MM.1S (cell line): ENCODE results near the gene ZNF438.

Experiments
- DNase-seq: peaks from one replicate; pipeline ENCODE4 v3.0.0-alpha.2; 2015
- H2AFZ ChIP-seq: fragments of 300-600 bp; sonication (generic); 2 replicates; pipeline ENCODE4 v1.6.0; 2016; ENCODE audit warnings: antibody characterized with exemption, low read length
- H3F3A ChIP-seq: fragments of 300-600 bp; sonication (generic); 2 replicates; pipeline ENCODE4 v1.6.1; 2016; ENCODE audit warnings: mild to moderate bottlenecking, antibody characterized with exemption, low read length, moderate library complexity, mixed read lengths; ENCODE audit not compliant: insufficient read depth
- H3K27ac ChIP-seq: fragments of 300-600 bp; sonication (generic); 2 replicates; pipeline ENCODE4 v1.5.1; 2016; ENCODE audit warnings: mild to moderate bottlenecking, low read length
- H3K27me3 ChIP-seq: fragments of 300-600 bp; sonication (generic); replicated peaks from 2 replicates; pipeline ENCODE4 v1.6.0; 2016; ENCODE audit warnings: low read length; ENCODE audit not compliant: insufficient read depth
- H3K36me3 ChIP-seq: fragments of 300-600 bp; sonication (generic); replicated peaks from 2 replicates; pipeline ENCODE4 v1.6.1; 2016; ENCODE audit warnings: mild to moderate bottlenecking, low read length, mixed read lengths; ENCODE audit not compliant: insufficient read depth
- H3K4me1 ChIP-seq: fragments of 300-600 bp; sonication (generic); 2 replicates; pipeline ENCODE4 v1.6.1; 2016; ENCODE audit warnings: low read length, mixed read lengths
- H3K4me2 ChIP-seq: fragments of 300-600 bp; sonication (generic); 2 replicates; pipeline ENCODE4 v1.6.0; 2016; ENCODE audit warnings: low read depth, low read length
- H3K4me3 ChIP-seq: fragments of 300-600 bp; sonication (generic); 2 replicates; pipeline ENCODE4 v1.5.1; 2016; ENCODE audit warnings: low read length, mixed read lengths
- H3K79me2 ChIP-seq: fragments of 300-600 bp; sonication (generic); 2 replicates; pipeline ENCODE4 v1.6.1; 2016; ENCODE audit warnings: mixed run types, low read length, mixed read lengths
- H3K9ac ChIP-seq: fragments of 300-600 bp; sonication (generic); 2 replicates; pipeline ENCODE4 v1.6.1; 2016; ENCODE audit warnings: low read length, mixed read lengths
- H3K9me2 ChIP-seq: fragments of 300-600 bp; sonication (generic); replicated peaks from 2 replicates; pipeline ENCODE4 v1.6.1; 2016; ENCODE audit warnings: mild to moderate bottlenecking, low read length, mixed read lengths; ENCODE audit not compliant: insufficient read depth
- H3K9me3 ChIP-seq: fragments of 300-600 bp; sonication (generic); replicated peaks from 2 replicates; pipeline ENCODE4 v1.6.1; 2016; ENCODE audit warnings: mild to moderate bottlenecking, low read length, mixed read lengths; ENCODE audit not compliant: insufficient read depth
- H4K20me1 ChIP-seq: fragments of 300-600 bp; sonication (generic); 2 replicates; pipeline ENCODE4 v1.6.1; 2016; ENCODE audit warnings: mild to moderate bottlenecking, low read length, moderate library complexity, mixed read lengths; ENCODE audit not compliant: insufficient read depth
- EZH2 ChIP-seq: fragments of 300-600 bp; sonication (generic); optimal IDR thresholded peaks from 2 replicates; pipeline ENCODE3; 2017; ENCODE audit warnings: low read depth, mild to moderate bottlenecking, antibody characterized with exemption, low read length, mixed read lengths
- EZH2phosphoT487 ChIP-seq: fragments of 300-600 bp; sonication (generic); IDR thresholded peaks from 2 replicates; pipeline ENCODE4 v1.6.1; 2018; ENCODE audit warnings: antibody characterized with exemption, low read length
- TF ChIP-seq, protein P1 (sequence below): fragments of 300-600 bp; sonication (generic); IDR thresholded peaks from 2 replicates; pipeline ENCODE4 v1.5.1; 2016; ENCODE audit warnings: antibody characterized with exemption, low read length, mixed read lengths

Gene ZNF438

DNA sequence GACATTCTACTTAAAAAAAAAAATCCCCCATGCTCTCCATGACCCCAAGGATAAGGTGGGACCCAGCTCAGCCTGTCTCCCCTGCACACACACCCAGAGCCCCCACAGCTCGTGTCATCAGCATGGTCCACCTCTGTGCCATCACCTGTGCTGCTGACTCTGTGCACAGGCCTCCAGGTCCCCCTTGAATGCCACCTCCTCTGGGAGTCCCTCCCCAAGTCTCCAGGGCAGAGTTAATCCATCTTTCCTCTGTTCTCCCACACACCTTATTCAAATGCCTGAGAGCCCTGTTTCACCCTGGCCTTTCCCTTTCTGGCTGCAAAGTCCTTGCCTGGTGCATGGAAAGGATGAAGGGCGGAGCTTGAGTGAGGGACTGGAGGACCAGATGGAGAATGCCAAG is 208.0 kb downstream of the ZNF438 start:
- Histone ChIP-seq H3K9ac (no peak overlapping the region), H3K27ac (no peak overlapping the region), H3K4me3 (no peak overlapping the region), H3K4me1 (no peaks in the 10 kb centered on the region), H3K27me3 (no peaks in the 10 kb centered on the region), H4K20me1 (no peaks in the 10 kb centered on the region), H3K36me3 (no peaks in the 10 kb centered on the region), H3K4me2 (no peak overlapping the region), H3K9me2 (no peaks in the 10 kb centered on the region), H3F3A (no peaks in the 10 kb centered on the region), H3K79me2 (no peaks in the 10 kb centered on the region), H3K9me3 (no peaks in the 10 kb centered on the region), H2AFZ (no peak overlapping the region)
- TF ChIP-seq EZH2: no peak
- TF ChIP-seq, protein P1, sequence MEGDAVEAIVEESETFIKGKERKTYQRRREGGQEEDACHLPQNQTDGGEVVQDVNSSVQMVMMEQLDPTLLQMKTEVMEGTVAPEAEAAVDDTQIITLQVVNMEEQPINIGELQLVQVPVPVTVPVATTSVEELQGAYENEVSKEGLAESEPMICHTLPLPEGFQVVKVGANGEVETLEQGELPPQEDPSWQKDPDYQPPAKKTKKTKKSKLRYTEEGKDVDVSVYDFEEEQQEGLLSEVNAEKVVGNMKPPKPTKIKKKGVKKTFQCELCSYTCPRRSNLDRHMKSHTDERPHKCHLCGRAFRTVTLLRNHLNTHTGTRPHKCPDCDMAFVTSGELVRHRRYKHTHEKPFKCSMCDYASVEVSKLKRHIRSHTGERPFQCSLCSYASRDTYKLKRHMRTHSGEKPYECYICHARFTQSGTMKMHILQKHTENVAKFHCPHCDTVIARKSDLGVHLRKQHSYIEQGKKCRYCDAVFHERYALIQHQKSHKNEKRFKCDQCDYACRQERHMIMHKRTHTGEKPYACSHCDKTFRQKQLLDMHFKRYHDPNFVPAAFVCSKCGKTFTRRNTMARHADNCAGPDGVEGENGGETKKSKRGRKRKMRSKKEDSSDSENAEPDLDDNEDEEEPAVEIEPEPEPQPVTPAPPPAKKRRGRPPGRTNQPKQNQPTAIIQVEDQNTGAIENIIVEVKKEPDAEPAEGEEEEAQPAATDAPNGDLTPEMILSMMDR: no peak
- no peak for TF ChIP-seq EZH2phosphoT487
- no peak for DNase-seq

DNA sequence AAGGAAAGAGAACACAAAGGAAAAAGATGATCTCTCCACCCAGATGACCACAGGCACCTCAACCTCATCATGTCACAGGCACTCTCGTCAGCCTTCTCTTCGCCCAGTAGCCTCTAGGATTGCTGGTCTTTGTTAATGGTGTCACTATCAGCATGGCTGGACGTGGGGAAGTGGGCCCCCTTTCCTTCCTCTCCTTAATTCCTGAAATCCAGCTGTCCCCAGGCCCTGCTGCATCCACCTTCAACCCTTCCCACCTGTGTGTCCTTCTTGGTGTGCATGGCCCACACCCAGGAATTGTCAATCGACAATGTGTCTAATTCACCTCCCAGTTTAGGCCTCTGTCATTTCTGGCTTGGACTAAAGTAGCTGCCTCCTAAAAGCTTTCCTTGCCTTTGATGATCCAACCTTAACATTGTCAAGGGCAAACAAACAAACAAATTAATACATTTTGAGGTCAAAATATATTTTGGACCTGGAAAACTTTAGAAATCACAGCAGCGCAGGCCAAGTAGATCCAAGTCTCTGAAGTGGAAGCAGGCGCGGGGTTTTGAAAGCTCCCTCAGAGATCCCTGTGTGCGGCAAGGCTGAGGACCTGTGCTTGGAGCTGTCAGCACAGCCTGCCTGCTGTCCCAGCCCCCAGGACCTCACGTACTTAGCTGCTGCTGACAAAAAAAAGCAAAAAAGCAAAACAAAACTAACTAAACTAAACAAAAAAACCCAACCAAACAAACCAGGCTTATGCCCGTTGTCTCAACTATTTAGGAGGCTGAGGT is 208.8 kb downstream of the ZNF438 start:
- TF ChIP-seq EZH2: no peak
- TF ChIP-seq EZH2phosphoT487: no peak
- TF ChIP-seq, protein P1: no peak
- Histone ChIP-seq H3K9me2 (no peaks in the 10 kb centered on the region), H3K27ac (no peak overlapping the region), H4K20me1 (no peaks in the 10 kb centered on the region), H3K4me1 (no peaks in the 10 kb centered on the region), H3K4me2 (no peak overlapping the region), H3K4me3 (no peak overlapping the region), H3K27me3 (no peaks in the 10 kb centered on the region), H3K9ac (no peak overlapping the region), H3K9me3 (no peaks in the 10 kb centered on the region), H3K36me3 (no peaks in the 10 kb centered on the region), H3K79me2 (no peaks in the 10 kb centered on the region), H3F3A (no peaks in the 10 kb centered on the region), H2AFZ (no peak overlapping the region)
- no peak for DNase-seq

DNA sequence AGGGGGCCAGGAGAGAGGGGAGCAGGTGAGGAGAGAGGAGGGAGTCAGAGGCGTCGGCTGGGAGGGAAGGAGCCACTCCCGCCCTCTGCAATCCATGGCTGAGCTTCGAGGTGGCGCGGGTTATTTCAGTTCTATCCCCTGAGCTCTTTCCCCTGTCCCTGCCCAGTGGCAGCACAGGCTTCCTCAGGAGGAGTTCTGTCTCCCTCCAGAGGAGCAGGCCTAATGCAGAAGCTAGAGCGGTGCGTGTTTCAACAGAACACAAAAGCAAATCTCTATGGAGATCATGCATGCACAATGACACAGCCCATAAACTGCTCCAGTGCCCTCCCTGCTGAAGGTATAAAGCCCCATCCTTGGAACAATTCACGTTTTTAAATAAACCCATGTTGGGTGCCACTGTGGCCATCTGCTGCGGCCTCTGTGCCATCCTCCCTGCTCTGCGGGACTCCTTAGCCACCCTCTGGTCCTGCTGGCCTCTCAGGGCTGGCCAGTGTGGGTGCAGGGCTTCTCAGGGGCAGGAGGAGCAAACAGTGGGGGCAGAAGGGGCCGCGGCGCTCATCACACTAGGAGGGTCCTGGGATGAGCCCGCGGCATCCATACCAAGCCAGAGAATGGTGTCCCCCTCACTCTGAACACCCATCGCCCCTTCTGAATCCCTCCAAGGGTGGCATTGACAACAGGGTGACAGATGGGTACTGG is 209.5 kb downstream of the ZNF438 start:
- DNase-seq: no peak
- Histone ChIP-seq H2AFZ (no peak overlapping the region), H3K4me3 (no peak overlapping the region), H3K4me1 (no peaks in the 10 kb centered on the region), H3K36me3 (no peaks in the 10 kb centered on the region), H3F3A (no peaks in the 10 kb centered on the region), H3K9me3 (no peaks in the 10 kb centered on the region), H3K4me2 (no peak overlapping the region), H4K20me1 (no peaks in the 10 kb centered on the region), H3K27me3 (no peaks in the 10 kb centered on the region), H3K9me2 (no peaks in the 10 kb centered on the region), H3K79me2 (no peaks in the 10 kb centered on the region), H3K27ac (no peak overlapping the region), H3K9ac (no peak overlapping the region)
- TF ChIP-seq EZH2phosphoT487 (no peak), EZH2 (no peak)
- TF ChIP-seq, protein P1: no peak
